Spleen (tissue), 11 donors: ENCODE measurements around the gene TACC2. TPM values are rescaled to one million over a fixed set of nuclear protein-coding genes. Genes with fewer than 3 reads are reported as not detected.

ENCODE experiments used
- DNase-seq: peaks from one replicate; pipeline ENCODE4 v3.0.0-alpha.2; 2020
- H3K27ac ChIP-seq, 8 donors: fragments of 200-600 bp; sonication (generic) in 7 of 8; 1 replicate in 4 of 8; 2 replicates in 4 of 8; pipeline versions ENCODE4 v1.5.0 to v1.8.0; 2016 to 2021; ENCODE audit warnings: inconsistent platforms in 4 of 8, mild to moderate bottlenecking in 4 of 8, moderate library complexity in 1 of 8
- H3K27me3 ChIP-seq, 7 donors: fragments of 200-600 bp; sonication (generic) in 6 of 7; replicated peaks in 1 of 7; 1 replicate in 4 of 7; 2 replicates in 3 of 7; pipeline versions ENCODE4 v1.5.0 to v1.8.0; 2016 to 2021; ENCODE audit warnings: inconsistent platforms in 3 of 7, mild to moderate bottlenecking in 1 of 7
- H3K36me3 ChIP-seq, 6 donors: fragments of 200-600 bp; sonication (generic) in 5 of 6; 1 replicate in 4 of 6; 2 replicates in 2 of 6; pipeline versions ENCODE4 v1.5.0 to v1.8.0; 2016 to 2021; ENCODE audit warnings: inconsistent platforms in 2 of 6
- H3K4me1 ChIP-seq, 6 donors: fragments of 200-600 bp; sonication (generic) in 5 of 6; 1 replicate in 3 of 6; 2 replicates in 3 of 6; pipeline versions ENCODE4 v1.5.0 to v1.8.0; 2016 to 2021; ENCODE audit warnings: inconsistent platforms in 3 of 6
- H3K4me3 ChIP-seq, 8 donors: fragments of 200-600 bp; sonication (generic) in 7 of 8; 1 replicate in 4 of 8; 2 replicates in 4 of 8; pipeline versions ENCODE4 v1.5.0 to v1.8.0; 2016 to 2021; ENCODE audit warnings: inconsistent platforms in 4 of 8, mild to moderate bottlenecking in 4 of 8, moderate library complexity in 2 of 8
- H3K9me3 ChIP-seq, 8 donors: fragments of 200-600 bp; sonication (generic) in 7 of 8; 1 replicate in 4 of 8; 2 replicates in 4 of 8; pipeline versions ENCODE4 v1.5.0 to v1.8.0; 2016 to 2021; ENCODE audit warnings: inconsistent platforms in 4 of 8
- POLR2A ChIP-seq, 3 donors: fragments of 450-650 bp; IDR thresholded peaks; one replicate each; pipeline ENCODE4 v1.5.1; 2017; ENCODE audit warnings: antibody characterized with exemption in 3 of 3, mild to moderate bottlenecking in 1 of 3
- POLR2AphosphoS5 ChIP-seq, 3 donors: sonication (generic); formaldehyde crosslinking; IDR thresholded peaks; one replicate each; pipeline ENCODE4 v1.5.1; 2017; ENCODE audit warnings: antibody characterized with exemption in 3 of 3
- WGBS, 5 donors: extraction: QIAGEN DNeasy Blood & Tissue Kit in 3 of 5; methylation state at CpG; one replicate each; pipeline versions ENCODE4 v1.1.5 to v1.1.7; 2013 to 2018; 5-methylcytosine and 5-hydroxymethylcytosine counted together
- intact Hi-C: fragments of 100-400 bp; cut with DNase I; formaldehyde crosslinking; loops from one replicate; pipeline ENCODE4 v1.15.0; 2023; ENCODE audit warnings: low total_unique reads
- polyA plus RNA-seq, 3 donors: library from polyadenylated mRNA; stranded (reverse); fragments of 200-250 nt; gene quantifications; one replicate each; pipeline ENCODE4 v1.2.1, GENCODE V29; 2013
- total RNA-seq, 7 donors: library from RNA; depleted of rRNA in 3 of 7; stranded (reverse); fragments of >200 nt in 3 of 7; fragmentation: NEBNext Ultra II Directional in 4 of 7; extraction: Animal tissue kit (Norgen Biotek cat#: 25700) in 4 of 7; gene quantifications; one replicate each; pipeline versions ENCODE4 v1.1.0 to v1.2.1, GENCODE V29; 2016 to 2021
- TF ChIP-seq, protein P1 (sequence below), 11 experiments: fragments of 200-600 bp in 7 of 11; fragments of 450-650 bp in 4 of 11; sonication (generic) in 4 of 11; IDR thresholded peaks in 8 of 11; conservative IDR thresholded peaks in 3 of 11; 1 replicate in 7 of 11; 2 replicates in 4 of 11; pipeline versions ENCODE4 v1.4.0 to v1.8.0; 2016 to 2021; ENCODE audit warnings: antibody characterized with exemption in 11 of 11, inconsistent platforms in 4 of 11, mild to moderate bottlenecking in 1 of 11
- donor health status: healthy with polysubstance abuse.
- donor health status: DM: no; HTN: no; CAD: no; lungs with moderate emphysema.
- donor health status: DM: no; HTN: no; CAD: no.
- donor health status: Bipolar disorder and iron deficiency.
- donor health status: healthy.
- donor health status: DM: no; HTN: no; CAD: no.
- donor health status: DM: yes; HTN: yes; CAD: no.

Gene TACC2
- total and polyA plus RNA-seq, 10 donors: 2.4 to 13.9 (median 4.5) TPM

DNA sequence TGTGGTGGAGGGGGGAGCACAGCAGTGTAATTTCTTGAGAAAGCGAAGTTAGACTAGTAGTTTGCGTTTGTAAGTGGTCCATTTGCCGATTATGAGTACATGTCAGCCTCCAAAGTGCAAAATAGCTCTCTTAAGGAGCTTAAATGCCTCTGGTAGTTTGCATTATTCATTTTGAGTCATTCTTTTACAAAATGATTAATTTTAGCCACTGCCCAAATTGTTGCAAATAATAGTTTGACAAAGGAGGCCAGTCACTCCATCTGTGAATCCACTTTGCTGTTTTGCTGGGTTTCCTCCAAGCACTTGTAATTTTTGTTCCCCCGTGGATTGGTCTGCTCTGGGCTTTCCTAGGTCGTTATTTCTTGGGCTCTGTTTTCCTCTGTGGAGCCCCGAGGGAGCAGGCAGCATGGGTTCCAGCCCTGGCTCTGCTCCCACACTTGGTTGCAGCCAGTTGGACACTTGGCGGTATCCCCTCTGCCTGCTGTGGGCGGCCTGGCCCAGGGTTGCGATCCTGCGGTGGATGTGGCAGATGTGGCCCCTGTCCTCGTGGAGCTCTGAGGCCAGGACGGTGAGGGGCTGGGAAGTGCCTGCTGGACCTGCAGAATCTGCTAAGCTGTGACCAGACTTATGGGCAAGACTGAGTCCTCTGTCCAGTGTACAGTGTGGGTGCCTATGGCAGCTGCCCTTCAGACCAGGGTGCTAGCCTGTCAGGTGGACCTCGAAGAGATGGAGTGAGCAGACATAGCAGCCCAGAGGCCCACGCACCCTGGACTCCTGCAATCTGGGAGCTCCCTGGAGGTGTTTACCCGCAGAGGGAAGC, 153.1 kb downstream of the TACC2 start:
- Histone ChIP-seq H3K4me1 (peaks cover 0 to 39% (median 12%) of the 10 kb centered on the region in 6 donors), H3K4me3 (no peak overlapping the region), H3K9me3 (peaks cover 0 to 18% (median 6%) of the 10 kb centered on the region in 8 donors), H3K27ac (no peak overlapping the region), H3K27me3 (peaks cover 0 to 20% (median 0%) of the 10 kb centered on the region in 7 donors), H3K36me3 (no peaks in the 10 kb centered on the region)
- WGBS, 5 donors: 60 to 80% (median 76%) methylated on average over 11 to 15 of the region's 15 CpGs
- intact Hi-C loops: no loop called here
- TF ChIP-seq, protein P1, sequence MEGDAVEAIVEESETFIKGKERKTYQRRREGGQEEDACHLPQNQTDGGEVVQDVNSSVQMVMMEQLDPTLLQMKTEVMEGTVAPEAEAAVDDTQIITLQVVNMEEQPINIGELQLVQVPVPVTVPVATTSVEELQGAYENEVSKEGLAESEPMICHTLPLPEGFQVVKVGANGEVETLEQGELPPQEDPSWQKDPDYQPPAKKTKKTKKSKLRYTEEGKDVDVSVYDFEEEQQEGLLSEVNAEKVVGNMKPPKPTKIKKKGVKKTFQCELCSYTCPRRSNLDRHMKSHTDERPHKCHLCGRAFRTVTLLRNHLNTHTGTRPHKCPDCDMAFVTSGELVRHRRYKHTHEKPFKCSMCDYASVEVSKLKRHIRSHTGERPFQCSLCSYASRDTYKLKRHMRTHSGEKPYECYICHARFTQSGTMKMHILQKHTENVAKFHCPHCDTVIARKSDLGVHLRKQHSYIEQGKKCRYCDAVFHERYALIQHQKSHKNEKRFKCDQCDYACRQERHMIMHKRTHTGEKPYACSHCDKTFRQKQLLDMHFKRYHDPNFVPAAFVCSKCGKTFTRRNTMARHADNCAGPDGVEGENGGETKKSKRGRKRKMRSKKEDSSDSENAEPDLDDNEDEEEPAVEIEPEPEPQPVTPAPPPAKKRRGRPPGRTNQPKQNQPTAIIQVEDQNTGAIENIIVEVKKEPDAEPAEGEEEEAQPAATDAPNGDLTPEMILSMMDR (IDR thresholded peaks at IDR 0.05 in 8 of 11, conservative IDR thresholded peaks at IDR 0.05 in 3 of 11): no peak
- DNase-seq: peak; percentile 71

DNA sequence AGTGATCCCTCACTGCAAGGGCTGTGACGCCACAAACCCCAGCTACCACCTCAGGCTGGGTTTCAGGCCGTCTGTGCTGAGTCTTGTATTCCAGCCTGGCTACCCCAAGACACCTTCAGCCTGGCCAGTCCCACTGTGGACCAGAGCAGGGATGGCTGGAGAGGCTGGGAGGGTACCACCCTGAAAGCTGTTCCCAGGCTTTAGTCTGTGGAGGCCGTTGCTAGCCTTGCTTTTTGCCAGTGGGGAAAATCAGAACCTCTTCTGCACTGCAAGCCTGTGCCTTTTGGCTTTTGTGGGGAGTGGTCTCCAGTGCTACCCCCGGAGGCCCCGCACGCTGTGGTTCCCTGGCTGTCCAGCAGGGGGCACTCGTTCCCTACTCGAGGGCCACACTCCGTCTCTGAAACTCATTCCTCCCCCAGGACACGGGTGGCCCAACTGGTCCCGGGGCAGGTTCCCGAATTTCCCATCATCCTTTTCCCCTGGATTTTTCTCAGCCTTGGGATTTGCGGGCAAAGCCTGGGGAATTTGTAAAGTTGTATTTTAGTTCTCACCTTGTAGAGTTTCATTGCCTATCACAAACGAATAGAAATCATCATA, 153.8 kb downstream of the TACC2 start:
- 19 to 28% (median 25%) methylated on average over 9 to 14 of the region's 14 CpGs for WGBS, 5 donors
- H3K27ac ChIP-seq: no peak overlapping the region
- no peaks in the 10 kb centered on the region for H3K36me3 ChIP-seq
- DNase-seq: peak; percentile 82
- H3K9me3 ChIP-seq: peaks cover 0 to 18% (median 6%) of the 10 kb centered on the region in 8 donors
- H3K27me3 ChIP-seq: peaks cover 0 to 20% (median 0%) of the 10 kb centered on the region in 7 donors
- TF ChIP-seq, protein P1 (IDR thresholded peaks at IDR 0.05 in 8 of 11, conservative IDR thresholded peaks at IDR 0.05 in 3 of 11): peak; percentile 30 to 85 (median 72)
- TF ChIP-seq POLR2AphosphoS5 (IDR thresholded peaks at IDR 0.05) (no peak), POLR2A (IDR thresholded peaks at IDR 0.05) (no peak)
- intact Hi-C loops: no loop called here
- H3K4me3 ChIP-seq: no peak overlapping the region
- peaks cover 0 to 46% (median 15%) of the 10 kb centered on the region in 6 donors for H3K4me1 ChIP-seq

DNA sequence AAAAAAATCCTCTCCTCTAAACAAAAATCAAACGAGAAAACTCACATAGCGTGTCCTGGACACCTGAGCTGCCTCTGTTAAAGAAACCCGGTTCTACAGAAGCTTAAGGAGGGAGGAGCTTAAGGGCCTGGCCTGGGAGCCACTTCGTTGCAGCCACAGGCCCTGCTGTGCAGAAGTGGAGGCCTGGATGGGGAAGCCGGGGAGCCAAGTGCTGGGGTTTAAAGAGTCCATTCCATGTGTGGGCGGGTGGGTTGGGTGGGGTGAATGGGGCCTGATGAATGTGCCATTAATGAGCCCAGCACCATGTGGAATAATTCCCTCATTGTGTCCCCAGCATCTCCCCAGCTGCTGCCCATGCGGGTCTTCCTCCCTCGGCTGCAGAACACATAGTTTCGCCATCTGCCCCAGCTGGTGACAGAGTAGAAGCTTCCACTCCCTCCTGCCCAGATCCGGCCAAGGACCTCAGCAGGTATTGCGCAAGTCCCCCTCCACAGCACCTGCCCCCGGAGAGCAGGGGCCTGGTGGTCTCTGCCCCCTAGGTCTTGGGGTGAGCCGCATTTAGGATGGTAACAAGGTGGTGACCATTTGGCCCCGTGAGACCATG, 154.4 kb downstream of the TACC2 start:
- H3K4me3 ChIP-seq: no peak overlapping the region
- WGBS, 5 donors: 63 to 81% (median 76%) methylated on average over 12 to 14 of the region's 14 CpGs
- intact Hi-C loops: no loop called here
- peaks cover 0 to 52% (median 19%) of the 10 kb centered on the region in 6 donors for H3K4me1 ChIP-seq
- H3K36me3 ChIP-seq: no peaks in the 10 kb centered on the region
- peaks cover 0 to 18% (median 6%) of the 10 kb centered on the region in 8 donors for H3K9me3 ChIP-seq
- no peak overlapping the region for H3K27ac ChIP-seq
- H3K27me3 ChIP-seq: peaks cover 0 to 20% (median 0%) of the 10 kb centered on the region in 7 donors
- no peak for TF ChIP-seq POLR2AphosphoS5 (IDR thresholded peaks at IDR 0.05)
- DNase-seq: no peak

DNA sequence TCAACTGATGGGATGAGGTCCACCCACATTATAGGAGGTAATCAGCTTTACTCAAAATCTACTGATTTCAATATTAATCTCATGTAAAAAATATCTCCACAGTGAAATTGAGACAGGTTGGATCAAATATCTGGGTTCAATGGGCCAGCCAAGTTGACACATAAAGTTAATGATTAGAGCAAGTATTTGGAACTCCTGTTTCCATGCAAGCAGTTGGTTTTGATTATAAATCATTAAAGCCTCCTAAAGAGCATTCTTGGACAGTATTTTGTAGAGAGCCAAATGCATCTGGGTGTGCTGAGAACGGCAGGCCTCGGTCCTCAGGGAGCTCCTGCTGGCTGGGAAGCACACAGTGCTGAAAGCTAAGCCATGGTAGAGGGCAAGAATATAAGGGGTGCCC, 155.2 kb downstream of the TACC2 start:
- Histone ChIP-seq H3K9me3 (peaks cover 0 to 18% (median 6%) of the 10 kb centered on the region in 8 donors), H3K4me1 (peaks cover 0 to 60% (median 26%) of the 10 kb centered on the region in 6 donors), H3K27ac (no peak overlapping the region), H3K36me3 (no peaks in the 10 kb centered on the region), H3K27me3 (peaks cover 0 to 20% (median 0%) of the 10 kb centered on the region in 7 donors), H3K4me3 (no peak overlapping the region)
- DNase-seq: no peak
- intact Hi-C loops: no loop called here
- 82 to 98% (median 91%) methylated on average over 2 of the region's 2 CpGs for WGBS, 5 donors
- TF ChIP-seq POLR2AphosphoS5 (IDR thresholded peaks at IDR 0.05) (no peak), POLR2A (IDR thresholded peaks at IDR 0.05) (no peak)
- TF ChIP-seq, protein P1 (IDR thresholded peaks at IDR 0.05 in 8 of 11, conservative IDR thresholded peaks at IDR 0.05 in 3 of 11): no peak
